Hepatocyte (in vitro differentiated cells): ENCODE data around the gene PIKFYVE.

Experiments
- CTCF ChIP-seq: fragments of 200-600 bp; sonication (generic); IDR thresholded peaks from 2 replicates; pipeline ENCODE4 v1.5.1; 2016; ENCODE audit warnings: antibody characterized with exemption, mild to moderate bottlenecking; ENCODE audit not compliant: poor library complexity
- EZH2 ChIP-seq: fragments of 200-600 bp; sonication (generic); IDR thresholded peaks from 2 replicates; pipeline ENCODE4 v1.6.1; 2016; ENCODE audit warnings: antibody characterized with exemption, mild to moderate bottlenecking, borderline replicate concordance
- EZH2phosphoT487 ChIP-seq: fragments of 200-600 bp; sonication (generic); IDR thresholded peaks from one replicate; pipeline ENCODE4 v1.6.1; 2018; ENCODE audit warnings: antibody characterized with exemption, mild to moderate bottlenecking, low read depth, moderate library complexity; ENCODE audit not compliant: unreplicated experiment, severe bottlenecking

GRCh38 chr2:208315081-208315788 lies 49.2 kb downstream of the PIKFYVE start:
- TF ChIP-seq CTCF (no peak), EZH2 (no peak), EZH2phosphoT487 (no peak)
